AG04449 (cell line): ENCODE measurements around the gene MKI67.

ENCODE experiments used
- CTCF ChIA-PET: fragments of 350-600 bp; formaldehyde crosslinking; extraction: SDS; loops from one replicate; lab custom pipeline; 2021; ENCODE audit warnings: antibody characterized with exemption; lab: Yijun Ruan, JAX
- POLR2A ChIA-PET: fragments of 400-600, 350-600 bp; formaldehyde crosslinking; extraction: SDS; loops from one replicate; lab custom pipeline; 2020; ENCODE audit warnings: antibody characterized with exemption, inconsistent platforms; lab: Yijun Ruan, JAX
- DNase-seq: peaks from one replicate; pipeline ENCODE4 v3.0.0-alpha.2; 2010; ENCODE audit warnings: low read depth, low spot score
- H3K4me3 ChIP-seq: 2 replicates; pipeline ENCODE4 v1.5.1; 2011; ENCODE audit warnings: low read depth, mild to moderate bottlenecking, control low read depth, low read length
- TF ChIP-seq, protein P1 (sequence below): IDR thresholded peaks from one replicate; pipeline ENCODE4 v1.5.1; 2011; ENCODE audit warnings: mild to moderate bottlenecking, moderate library complexity, low read length, control low read depth, inconsistent platforms; ENCODE audit not compliant: insufficient read depth; ENCODE audit errors: missing control alignments

MKI67 gene

DNA sequence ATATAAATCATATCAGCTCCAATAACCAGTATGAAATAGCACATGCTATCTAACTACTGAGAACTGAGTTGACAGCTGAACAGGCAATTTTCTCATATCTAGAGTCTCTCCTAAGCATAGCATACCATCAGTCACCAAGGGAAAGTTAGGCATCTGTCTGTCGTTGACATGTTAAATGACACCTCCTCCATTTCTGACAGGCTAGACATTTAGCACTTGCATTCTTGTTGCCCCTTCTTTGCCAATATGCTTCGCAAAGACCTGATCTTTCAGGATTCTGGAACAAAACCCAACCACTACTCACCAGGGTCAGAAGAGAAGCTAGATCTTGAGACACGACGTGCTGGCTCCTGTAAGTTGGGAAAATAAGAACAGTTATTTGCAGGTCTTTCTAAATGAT is 10.0 kb downstream of the MKI67 start:
- ChIA-PET CTCF (interaction anchor here (0.9 to 2.5 kb wide), 4 partner anchors 9 to 46 kb away, joined by 3 to 9 read pairs (median 5); no protein-coding TSS in a partner anchor), POLR2A (no interaction called here)
- TF ChIP-seq, protein P1, sequence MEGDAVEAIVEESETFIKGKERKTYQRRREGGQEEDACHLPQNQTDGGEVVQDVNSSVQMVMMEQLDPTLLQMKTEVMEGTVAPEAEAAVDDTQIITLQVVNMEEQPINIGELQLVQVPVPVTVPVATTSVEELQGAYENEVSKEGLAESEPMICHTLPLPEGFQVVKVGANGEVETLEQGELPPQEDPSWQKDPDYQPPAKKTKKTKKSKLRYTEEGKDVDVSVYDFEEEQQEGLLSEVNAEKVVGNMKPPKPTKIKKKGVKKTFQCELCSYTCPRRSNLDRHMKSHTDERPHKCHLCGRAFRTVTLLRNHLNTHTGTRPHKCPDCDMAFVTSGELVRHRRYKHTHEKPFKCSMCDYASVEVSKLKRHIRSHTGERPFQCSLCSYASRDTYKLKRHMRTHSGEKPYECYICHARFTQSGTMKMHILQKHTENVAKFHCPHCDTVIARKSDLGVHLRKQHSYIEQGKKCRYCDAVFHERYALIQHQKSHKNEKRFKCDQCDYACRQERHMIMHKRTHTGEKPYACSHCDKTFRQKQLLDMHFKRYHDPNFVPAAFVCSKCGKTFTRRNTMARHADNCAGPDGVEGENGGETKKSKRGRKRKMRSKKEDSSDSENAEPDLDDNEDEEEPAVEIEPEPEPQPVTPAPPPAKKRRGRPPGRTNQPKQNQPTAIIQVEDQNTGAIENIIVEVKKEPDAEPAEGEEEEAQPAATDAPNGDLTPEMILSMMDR, result no peak
- no peak for DNase-seq
- no peak overlapping the region for H3K4me3 ChIP-seq

DNA sequence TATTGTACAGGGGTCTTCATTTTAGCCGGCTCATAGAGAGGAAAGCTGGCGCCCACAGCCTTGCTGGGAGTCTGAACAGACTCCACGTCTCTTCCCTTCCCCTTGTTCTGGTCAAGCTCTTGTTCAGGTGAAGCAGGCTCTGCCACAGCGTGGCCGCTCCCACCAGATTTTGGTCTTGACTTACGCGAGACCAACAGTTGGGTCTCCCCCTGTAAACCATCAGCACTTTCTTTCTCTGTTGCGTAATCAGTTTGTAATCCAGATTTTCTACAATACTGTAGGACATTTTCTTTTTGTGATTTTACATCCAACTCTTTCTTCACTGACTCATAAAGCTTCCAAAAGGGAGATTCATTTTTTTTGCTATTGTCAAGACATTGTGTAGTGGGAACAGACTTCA is 10.9 kb downstream of the MKI67 start:
- ChIA-PET POLR2A (no interaction called here), CTCF (interaction anchor here (0.8 to 2.5 kb wide), 5 partner anchors 10 to 46 kb away, joined by 3 to 9 read pairs (median 4); no protein-coding TSS in a partner anchor)
- TF ChIP-seq, protein P1, result no peak
- no peak for DNase-seq
- no peak overlapping the region for H3K4me3 ChIP-seq

DNA sequence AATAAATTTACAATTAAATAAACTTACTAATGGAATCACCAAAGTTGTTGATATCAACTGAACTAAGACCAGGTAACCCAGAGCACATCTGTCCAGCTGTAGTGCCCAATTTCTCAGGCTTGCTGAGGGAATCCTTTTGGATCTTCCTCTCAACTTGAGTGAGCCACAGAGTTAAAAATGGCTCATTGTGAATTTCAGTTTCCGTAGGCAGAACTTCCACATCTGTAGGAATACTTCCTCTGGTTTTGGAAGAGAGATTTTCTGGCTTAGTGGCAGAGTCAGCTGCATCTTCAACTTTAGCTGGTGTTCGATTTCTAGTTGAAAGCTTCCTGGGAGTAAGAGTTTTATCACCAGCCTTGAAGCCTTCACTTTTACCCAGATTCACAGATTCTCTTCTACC is 11.3 kb downstream of the MKI67 start:
- ChIA-PET POLR2A (no interaction called here), CTCF (interaction anchor here (2.5 kb wide), 2 partner anchors 10 to 36 kb away, joined by 6 to 9 read pairs; no protein-coding TSS in a partner anchor)
- no peak overlapping the region for H3K4me3 ChIP-seq
- TF ChIP-seq, protein P1, result no peak
- DNase-seq, result no peak

DNA sequence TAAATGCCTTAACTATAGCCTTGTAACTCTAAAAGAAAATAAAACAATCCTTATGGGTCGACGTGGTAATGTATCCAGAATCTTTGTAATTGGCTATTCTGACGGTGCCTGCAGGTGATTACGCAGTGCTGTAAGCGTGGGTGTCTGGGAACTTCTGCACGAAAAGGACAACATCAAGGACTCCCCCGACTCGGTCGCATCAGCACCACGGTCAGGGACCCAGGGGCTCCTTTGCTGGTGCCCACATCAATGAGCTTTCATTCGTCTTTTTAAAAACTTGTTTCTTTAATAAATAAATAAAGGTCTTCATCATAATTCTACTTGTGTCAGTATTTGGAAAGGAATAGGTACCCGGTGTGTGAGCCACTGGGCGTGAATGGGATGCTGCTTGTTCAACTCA is 13.2 kb downstream of the MKI67 start:
- TF ChIP-seq, protein P1, result no peak
- no peak for DNase-seq
- POLR2A ChIA-PET, result no interaction called here
- H3K4me3 ChIP-seq, result no peak overlapping the region
- CTCF ChIA-PET, result interaction anchor here (1.2 kb wide), 1 partner anchor 10 kb away, joined by 4 read pairs; no protein-coding TSS in a partner anchor

DNA sequence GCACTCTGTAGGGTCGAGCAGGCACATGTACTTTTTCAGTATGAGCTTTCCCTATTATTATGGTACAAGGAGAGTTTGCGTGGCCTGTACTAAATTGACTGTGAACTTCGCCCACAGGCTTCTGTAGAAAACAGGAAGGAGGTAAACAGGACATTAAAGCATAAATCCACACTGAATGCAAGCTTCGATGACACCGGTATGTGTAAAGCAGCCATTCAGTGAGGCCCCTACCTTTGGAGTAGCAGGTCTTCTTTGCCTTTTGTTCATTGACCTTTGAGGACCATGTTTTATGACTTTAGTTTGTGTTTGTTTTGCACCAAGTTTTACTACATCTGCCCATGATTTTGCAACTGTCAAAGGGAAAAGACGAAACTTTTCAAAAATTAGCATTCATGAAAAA is 14.5 kb downstream of the MKI67 start:
- TF ChIP-seq, protein P1, result no peak
- H3K4me3 ChIP-seq, result no peak overlapping the region
- ChIA-PET CTCF (interaction anchor here (1.7 kb wide), 1 partner anchor 42 kb away, joined by 5 read pairs; no protein-coding TSS in a partner anchor), POLR2A (no interaction called here)
- no peak for DNase-seq

DNA sequence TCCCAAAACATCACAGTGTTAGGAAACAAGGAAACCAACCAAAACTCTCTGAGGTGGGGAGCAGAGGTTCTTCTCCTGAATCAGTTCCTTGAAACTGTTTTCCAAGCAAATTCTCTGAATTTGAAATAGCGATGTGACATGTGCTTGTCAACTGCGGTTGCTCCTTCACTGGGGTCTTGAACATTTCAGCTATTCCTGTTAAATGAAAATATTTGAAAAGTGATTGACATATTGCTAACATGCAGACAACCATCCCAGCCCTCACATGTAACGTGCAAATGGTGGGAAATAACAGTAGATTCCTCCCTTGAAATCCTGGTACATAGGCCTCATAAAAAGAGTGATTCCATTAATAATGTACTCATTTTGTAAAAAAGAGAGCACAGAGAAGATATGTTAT is 15.9 kb downstream of the MKI67 start:
- ChIA-PET CTCF (interaction anchor here (1.7 kb wide), 1 partner anchor 40 kb away, joined by 5 read pairs; no protein-coding TSS in a partner anchor), POLR2A (no interaction called here)
- H3K4me3 ChIP-seq, result no peak overlapping the region
- no peak for DNase-seq
- TF ChIP-seq, protein P1, result no peak
